HFFc6 (cell line): Measurements from ENCODE around the gene FAM174B. TPM values are rescaled to one million over a fixed set of nuclear protein-coding genes. Genes with fewer than 3 reads are reported as not detected.

Source experiments
- DNase-seq: peaks from one replicate; pipeline ENCODE4 v3.0.0-alpha.2; 2018
- H3K27ac Mint-ChIP-seq: 2 replicates; pipeline ENCODE4 v1.8.0; 2020; ENCODE audit warnings: mild to moderate bottlenecking, mixed read lengths
- H3K27me3 Mint-ChIP-seq: 2 replicates; pipeline ENCODE4 v1.8.0; 2021; ENCODE audit warnings: mild to moderate bottlenecking, moderate library complexity, mixed read lengths; ENCODE audit not compliant: insufficient read depth
- H3K36me3 Mint-ChIP-seq: 2 replicates; pipeline ENCODE4 v1.8.0; 2021; ENCODE audit warnings: low read depth, mixed read lengths
- H3K4me1 Mint-ChIP-seq: 2 replicates; pipeline ENCODE4 v1.8.0; 2020; ENCODE audit warnings: low read depth, mixed read lengths
- H3K4me3 Mint-ChIP-seq: 2 replicates; pipeline ENCODE4 v1.8.0; 2020; ENCODE audit warnings: mild to moderate bottlenecking, moderate library complexity, mixed read lengths
- H3K9me3 Mint-ChIP-seq: 2 replicates; pipeline ENCODE4 v1.8.0; 2020; ENCODE audit warnings: mild to moderate bottlenecking, mixed read lengths
- CTCF ChIP-seq: fragments of 200-600 bp; sonication (generic); IDR thresholded peaks from 2 replicates; pipeline ENCODE4 v1.5.0; 2021; ENCODE audit warnings: antibody characterized with exemption, mild to moderate bottlenecking
- total RNA-seq, 6 experiments: library from RNA; stranded (reverse); fragmentation: NEBNext Ultra II Directional; extraction: Animal tissue kit (Norgen Biotek cat#: 25700); gene quantifications; 2 replicates in 1 of 6; 3 replicates in 5 of 6; pipeline ENCODE4 v1.2.3, GENCODE V29; 2021

The FAM174B gene
- total RNA-seq, 6 experiments from 2014 or later, result 1.2 to 7.0 (median 2.3) TPM

- Mint-ChIP-seq H3K9me3 (peaks cover 23% of the 10 kb centered on the region), H3K36me3 (no peaks in the 10 kb centered on the region), H3K27ac (no peak overlapping the region), H3K4me3 (no peak overlapping the region), H3K4me1 (peaks cover 11% of the 10 kb centered on the region), H3K27me3 (no peaks in the 10 kb centered on the region; the same call in 1 of the 2 replicates)
- DNase-seq, result no peak
- no peak for TF ChIP-seq CTCF
These were observed 41.7 kb downstream of the FAM174B start for GRCh38 chr15:92613841-92614240.

GRCh38 chr15:92612891-92613290 is 42.7 kb downstream of the FAM174B start:
- no peaks in the 10 kb centered on the region; the same call in 1 of the 2 replicates for H3K27me3 Mint-ChIP-seq
- H3K4me1 Mint-ChIP-seq, result peaks cover 9% of the 10 kb centered on the region
- no peak for TF ChIP-seq CTCF
- H3K27ac Mint-ChIP-seq, result no peak overlapping the region
- DNase-seq, result no peak
- H3K36me3 Mint-ChIP-seq, result no peaks in the 10 kb centered on the region
- H3K9me3 Mint-ChIP-seq, result peaks cover 23% of the 10 kb centered on the region
- H3K4me3 Mint-ChIP-seq, result no peak overlapping the region

- H3K4me3 Mint-ChIP-seq, result no peak overlapping the region
- no peaks in the 10 kb centered on the region for H3K36me3 Mint-ChIP-seq
- H3K4me1 Mint-ChIP-seq, result peaks cover 2% of the 10 kb centered on the region; the same call in 1 of the 2 replicates
- peaks cover 4% of the 10 kb centered on the region for H3K27me3 Mint-ChIP-seq
- TF ChIP-seq CTCF, result no peak
- peaks cover 23% of the 10 kb centered on the region for H3K9me3 Mint-ChIP-seq
- DNase-seq, result no peak
- H3K27ac Mint-ChIP-seq, result no peak overlapping the region
These were observed 43.4 kb downstream of the FAM174B start for GRCh38 chr15:92611995-92612745.

GRCh38 chr15:92611150-92611549 is 44.4 kb downstream of the FAM174B start:
- Mint-ChIP-seq H3K27me3 (peaks cover 4% of the 10 kb centered on the region), H3K4me3 (no peak overlapping the region), H3K4me1 (no peaks in the 10 kb centered on the region), H3K27ac (no peak overlapping the region), H3K9me3 (peaks cover 24% of the 10 kb centered on the region), H3K36me3 (peaks cover 4% of the 10 kb centered on the region; the same call in 1 of the 2 replicates)
- DNase-seq, result no peak
- no peak for TF ChIP-seq CTCF

- Mint-ChIP-seq H3K4me3 (no peak overlapping the region), H3K4me1 (no peaks in the 10 kb centered on the region), H3K36me3 (peaks cover 9% of the 10 kb centered on the region; the same call in 1 of the 2 replicates), H3K27me3 (peaks cover 4% of the 10 kb centered on the region), H3K9me3 (peaks cover 25% of the 10 kb centered on the region), H3K27ac (no peak overlapping the region)
- no peak for TF ChIP-seq CTCF
- no peak for DNase-seq
These were observed 45.5 kb downstream of the FAM174B start for GRCh38 chr15:92610101-92610520.
